ENCODE results near the gene HSPA14.
"Not testable (repeated sequence)": the region's sequence is repeated elsewhere in the genome, so short reads cannot be mapped to it uniquely, and the experiment has no call there.

Gene HSPA14

DNA sequence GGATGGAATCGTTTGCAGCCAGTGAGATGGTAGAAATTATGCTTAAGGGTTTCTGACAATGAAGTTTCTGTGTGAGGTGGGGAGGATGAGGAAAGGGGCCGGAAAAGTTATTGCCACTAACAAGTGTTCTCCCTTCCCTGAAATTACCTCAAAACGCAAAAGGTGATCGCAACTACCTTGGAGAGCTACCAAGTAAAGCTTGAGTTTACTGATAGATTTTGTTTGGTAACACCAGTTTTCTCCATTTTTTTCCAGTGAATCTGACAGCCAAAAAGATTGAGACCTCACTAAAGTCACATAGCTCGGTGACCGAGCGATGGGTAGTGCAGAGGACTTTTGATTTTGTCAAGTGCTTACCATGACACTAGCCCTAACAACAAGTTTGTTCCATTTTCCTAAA lies 42.1 kb downstream of the HSPA14 start:
- DNase-seq (ENCODE audit: low read depth in 2 of 2) = no peak

DNA sequence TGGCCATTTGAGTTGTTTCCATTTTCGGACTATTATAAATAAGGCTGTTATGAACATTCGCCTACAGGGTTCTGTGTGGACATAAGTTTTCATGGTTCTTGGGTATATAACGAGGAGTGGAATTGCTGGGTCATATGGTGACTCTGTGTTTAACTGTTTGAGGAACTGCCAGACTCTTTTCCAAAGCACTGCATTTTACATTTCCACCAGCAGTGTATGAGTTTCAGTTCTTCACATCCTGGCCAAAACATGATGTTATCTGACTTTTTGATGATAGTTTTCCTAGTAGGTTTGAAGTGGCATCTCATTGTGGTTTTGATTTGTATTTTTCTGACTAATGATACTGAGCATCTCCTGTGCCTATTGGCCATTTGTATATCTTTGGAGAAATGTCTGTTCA lies 46.0 kb downstream of the HSPA14 start:
- DNase-seq (ENCODE audit: low read depth in 2 of 2) = no peak

DNA sequence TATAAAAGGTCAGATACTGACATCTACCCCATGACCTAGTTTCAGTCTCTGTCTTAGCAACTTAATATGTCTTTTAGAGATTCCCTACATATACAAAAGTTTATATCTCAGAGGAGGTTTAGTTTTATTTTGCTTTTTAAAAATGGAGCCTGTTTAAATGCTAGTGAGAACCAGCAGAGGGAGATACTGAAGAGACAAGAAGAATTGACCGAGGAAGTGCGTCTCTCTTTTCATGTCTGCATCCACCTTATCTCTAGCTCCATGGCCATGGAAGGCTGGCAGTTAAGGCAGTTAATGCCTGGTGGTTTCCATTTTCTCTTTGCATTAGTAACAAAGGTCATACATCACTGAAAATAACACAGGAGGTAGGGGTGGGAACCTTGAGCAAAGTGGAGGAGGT lies 51.2 kb downstream of the HSPA14 start:
- no peak for DNase-seq (ENCODE audit: low read depth in 2 of 2)

DNA sequence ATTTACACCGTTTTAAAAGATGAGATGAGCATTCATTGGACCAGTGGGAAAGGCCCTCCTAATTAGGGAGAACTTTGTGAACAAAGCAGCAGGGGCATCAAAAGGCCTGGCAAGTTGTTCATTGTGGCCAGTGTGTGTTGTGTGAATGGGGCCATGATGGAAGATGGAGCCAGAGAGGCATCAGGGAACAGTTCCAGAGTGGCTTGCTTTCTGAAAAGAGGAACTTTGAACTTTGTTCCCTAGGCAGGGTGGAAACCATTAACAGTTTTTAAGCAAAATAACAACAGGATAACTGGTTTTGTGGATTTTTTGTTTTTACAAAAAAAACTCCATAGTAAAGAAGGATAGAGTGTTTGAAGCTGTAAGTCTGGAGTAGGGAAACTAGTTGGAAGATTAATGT lies 53.0 kb downstream of the HSPA14 start:
- DNase-seq (ENCODE audit: low read depth in 2 of 2) = no peak

DNA sequence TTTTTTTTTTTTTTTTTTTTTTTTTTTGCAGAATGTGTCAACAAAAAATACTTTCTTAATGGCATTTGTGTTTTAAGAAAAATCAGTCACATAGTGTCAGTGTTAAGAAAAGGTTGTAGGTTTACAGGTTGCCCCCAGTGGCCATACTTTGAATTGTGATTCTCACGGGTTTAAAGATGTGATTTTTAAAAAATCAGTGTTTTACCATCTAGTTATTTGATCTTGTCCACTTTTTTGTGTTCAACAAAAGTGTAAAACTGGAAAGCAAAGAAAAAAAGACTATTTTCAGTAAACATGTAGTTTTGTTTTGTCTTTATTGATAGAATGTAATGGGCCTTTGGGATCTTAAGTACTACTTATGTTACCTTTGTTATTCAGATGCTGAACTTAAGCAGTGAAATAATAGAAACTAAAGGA lies 66.2 kb downstream of the HSPA14 start:
- DNase-seq (ENCODE audit: low read depth in 2 of 2) = peak in 1 of 2 experiments; percentile 4

DNA sequence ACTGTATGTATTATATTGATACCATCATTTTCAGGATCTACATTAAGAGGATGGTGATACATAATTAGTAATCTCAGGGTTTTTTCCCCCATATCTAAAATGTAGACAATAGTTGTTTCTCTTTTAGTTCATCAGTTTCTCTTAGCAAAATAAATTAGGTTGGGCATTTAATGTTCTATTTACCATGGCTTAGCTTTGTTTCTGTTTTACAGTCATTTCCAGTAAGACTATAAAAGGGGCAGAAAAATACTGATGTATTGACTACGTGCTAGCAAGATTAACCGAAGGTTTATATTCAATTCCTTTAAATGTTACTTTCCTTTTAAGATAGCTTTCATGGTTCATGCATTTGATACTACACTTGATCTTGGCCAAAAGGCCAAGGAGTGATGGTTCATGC lies 66.8 kb downstream of the HSPA14 start:
- no peak for DNase-seq (ENCODE audit: low read depth in 2 of 2)

DNA sequence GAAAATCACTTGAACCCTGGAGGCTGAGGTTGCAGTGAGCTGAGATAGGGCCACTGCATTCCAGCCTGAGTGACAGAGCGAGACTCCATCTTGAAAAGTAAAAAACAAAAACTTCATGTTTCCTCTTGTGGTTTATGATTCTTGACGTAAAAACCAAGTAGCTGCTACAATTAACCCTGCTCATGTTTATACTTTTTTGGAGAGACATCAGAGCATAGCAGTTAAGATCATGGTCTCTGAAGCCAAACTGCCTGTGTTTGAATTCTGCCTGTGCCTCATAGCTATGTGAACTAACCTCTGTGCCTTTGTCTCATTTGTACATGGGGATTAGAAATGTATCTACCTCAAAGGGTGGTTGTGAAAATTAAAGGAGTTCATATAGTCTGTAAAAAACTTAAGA lies 67.8 kb downstream of the HSPA14 start:
- no peak for DNase-seq (ENCODE audit: low read depth in 2 of 2)

DNA sequence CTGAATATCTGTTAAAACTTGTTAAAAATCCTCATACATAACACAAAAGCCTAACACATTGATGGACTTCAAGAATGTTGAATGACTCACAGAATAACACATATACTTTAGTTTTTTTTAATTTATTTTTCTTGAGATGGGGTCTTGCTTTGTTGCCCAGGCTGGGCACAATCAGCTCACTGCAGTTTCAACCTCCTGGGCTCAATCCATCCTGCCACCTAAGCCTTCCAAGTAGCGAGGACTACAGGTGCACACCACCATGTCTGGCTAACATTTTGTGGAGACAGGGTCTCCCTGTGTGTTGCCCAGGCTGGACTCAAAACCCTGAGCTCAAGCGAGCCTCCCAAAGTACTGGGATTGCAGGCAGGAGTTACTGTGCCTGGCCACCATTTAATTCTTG lies 68.7 kb downstream of the HSPA14 start:
- no peak for DNase-seq (ENCODE audit: low read depth in 2 of 2)

DNA sequence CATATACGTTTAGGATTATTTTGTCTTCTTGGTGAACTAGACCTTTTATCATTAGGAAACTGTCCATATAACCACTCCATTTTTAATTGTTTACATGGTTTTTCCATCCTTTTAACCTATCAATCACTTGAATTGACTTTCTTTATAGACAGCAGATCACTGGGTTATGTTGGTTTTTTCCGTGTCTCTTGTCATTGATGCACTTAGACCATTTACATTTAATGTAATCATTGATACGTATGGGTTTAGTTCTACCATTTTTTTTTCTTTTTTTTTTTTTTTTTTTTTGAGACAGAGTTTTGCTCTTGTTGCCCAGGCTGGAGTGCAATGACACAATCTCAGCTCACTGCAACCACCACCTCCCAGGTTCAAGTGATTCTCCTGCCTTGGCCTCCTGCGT lies 69.5 kb downstream of the HSPA14 start:
- DNase-seq (ENCODE audit: low read depth in 2 of 2) = not testable (repeated sequence)

DNA sequence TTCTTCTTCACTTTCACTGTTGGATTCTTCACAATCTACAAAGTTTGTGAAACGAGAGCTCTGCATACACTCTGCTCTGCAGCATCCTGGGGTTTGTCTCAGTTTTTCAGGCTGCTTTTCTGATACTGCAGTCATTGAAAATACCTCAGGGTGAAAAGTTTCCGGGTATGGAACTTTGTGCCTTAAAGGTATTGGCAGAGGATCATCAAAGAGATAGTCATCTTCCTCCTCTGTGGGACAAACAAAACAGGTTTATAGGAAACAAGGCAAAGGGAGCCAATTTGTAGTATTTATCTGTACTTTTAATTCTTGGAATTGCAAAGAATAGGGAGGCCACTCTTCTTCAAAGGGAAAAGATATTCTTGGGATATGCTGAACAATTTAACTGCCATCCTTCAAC lies 71.0 kb downstream of the HSPA14 start:
- no peak for DNase-seq (ENCODE audit: low read depth in 2 of 2)

DNA sequence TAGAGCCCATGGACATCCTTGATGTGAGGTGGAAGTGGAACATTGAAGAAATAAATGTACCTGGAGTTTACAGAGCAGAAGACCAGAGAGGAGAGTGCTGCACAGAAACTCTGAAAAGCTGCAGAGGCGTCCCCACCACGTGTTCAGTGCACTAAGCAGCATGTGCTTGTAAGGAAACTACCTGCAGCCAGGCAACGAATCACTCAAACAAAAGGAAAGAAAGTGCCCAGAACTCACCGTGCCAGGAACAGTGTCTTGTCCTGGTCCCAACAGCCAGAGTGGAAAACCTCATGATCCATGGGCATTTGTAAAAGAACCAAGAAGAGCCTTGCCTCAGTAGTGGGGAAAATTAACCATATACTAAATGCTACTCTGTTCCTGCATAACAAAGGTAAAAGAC lies 72.8 kb downstream of the HSPA14 start:
- DNase-seq (ENCODE audit: low read depth in 2 of 2) = no peak

DNA sequence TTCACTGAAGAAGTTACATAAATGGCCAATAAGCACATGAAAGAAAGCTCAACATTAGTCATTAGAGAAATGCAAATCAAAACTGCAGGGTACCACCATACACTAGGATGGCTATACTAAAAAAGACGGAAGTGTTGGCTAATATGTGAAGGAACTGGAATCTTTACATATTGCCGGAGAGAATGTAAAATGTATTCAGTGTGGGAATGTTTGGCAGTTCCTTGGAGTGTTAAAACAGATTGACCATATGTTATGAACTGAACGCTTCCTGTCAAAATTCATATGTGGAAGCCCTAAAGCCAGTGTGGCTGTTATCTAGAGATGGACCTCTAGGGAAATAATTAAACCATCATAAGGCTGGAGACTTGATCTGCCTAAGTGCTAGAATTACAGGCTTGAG lies 73.7 kb downstream of the HSPA14 start:
- no peak for DNase-seq (ENCODE audit: low read depth in 2 of 2)

DNA sequence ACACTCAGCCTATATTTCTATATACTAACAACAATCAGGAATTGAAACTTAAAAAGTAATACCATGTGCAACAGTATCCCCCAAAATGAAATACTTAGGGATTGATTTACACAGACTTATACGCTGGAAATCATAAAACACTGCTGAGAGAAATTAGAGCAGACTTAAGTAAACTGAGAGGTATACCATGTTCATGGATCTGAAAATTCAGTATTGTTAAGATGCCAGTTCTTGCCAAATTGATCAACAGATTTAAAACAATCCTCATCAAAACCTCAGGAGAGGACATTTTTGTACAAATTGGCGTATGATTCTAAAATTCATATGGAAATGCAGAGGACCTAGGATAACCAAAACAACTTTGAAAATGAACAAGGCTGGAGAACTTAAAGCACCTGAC lies 78.5 kb downstream of the HSPA14 start:
- no peak for DNase-seq (ENCODE audit: low read depth in 2 of 2)

DNA sequence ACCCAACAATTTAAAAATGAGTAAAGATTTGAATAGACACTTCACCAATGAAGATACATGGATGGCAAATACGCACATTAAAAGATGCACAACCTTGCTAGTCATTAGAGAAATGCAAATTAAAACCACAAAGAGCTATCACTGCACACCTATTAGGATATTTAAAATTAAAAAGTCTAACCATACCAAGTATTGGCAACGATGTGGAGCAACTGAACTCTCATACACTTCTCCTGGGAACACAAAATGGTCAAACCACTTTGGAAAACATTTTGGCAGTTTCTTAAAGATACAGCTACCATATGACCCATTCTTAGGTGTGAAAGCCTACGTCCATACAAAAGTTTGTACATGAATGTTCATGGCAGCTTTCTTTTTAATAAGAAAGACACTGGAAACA lies 79.7 kb downstream of the HSPA14 start:
- no peak for DNase-seq (ENCODE audit: low read depth in 2 of 2)

DNA sequence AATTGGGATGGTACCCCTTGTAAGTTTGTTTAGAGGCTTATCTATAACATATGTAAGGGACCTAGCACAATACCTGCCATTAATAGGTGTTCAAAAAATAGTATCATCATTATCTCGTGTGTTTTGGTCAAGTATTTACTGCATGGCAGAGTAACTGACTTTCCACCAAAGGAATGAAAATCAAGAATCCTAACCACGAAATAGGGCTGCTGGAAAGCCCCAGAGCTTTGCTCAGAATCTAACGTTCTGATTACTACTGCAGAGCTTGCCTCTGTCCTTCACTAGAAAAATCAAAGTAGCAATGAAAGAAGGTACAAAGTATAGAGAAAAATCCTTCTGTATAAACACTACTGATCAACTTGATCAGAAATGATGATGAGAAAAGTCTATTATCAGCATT lies 80.9 kb downstream of the HSPA14 start:
- DNase-seq (ENCODE audit: low read depth in 2 of 2) = no peak

Data from fibroblast of skin of left quadriceps (primary cell).